Calu3 (cell line): Measurements from ENCODE around the gene UBE2M. TPM values are rescaled to one million over a fixed set of nuclear protein-coding genes. Genes with fewer than 3 reads are reported as not detected.

ENCODE experiments used
- BruUV-seq: library from RNA; stranded (reverse); fragments of 400-500 nt; replicated peaks from 2 replicates; lab custom pipeline; 2021; lab: Mats Ljungman, UMichigan
- CTCF ChIA-PET: fragments of 300-600 bp; sonication (Branson Sonifier 250); formaldehyde crosslinking; loops from one replicate; lab custom pipeline; 2022; ENCODE audit warnings: antibody characterized with exemption; lab: Charles Lee
- DNase-seq: peaks from one replicate; pipeline ENCODE4 v3.0.0; 2022
- H3K27ac Mint-ChIP-seq: one replicate; pipeline ENCODE4 v1.8.0; 2022; ENCODE audit warnings: mixed read lengths; ENCODE audit not compliant: unreplicated experiment
- H3K27me3 Mint-ChIP-seq: one replicate; pipeline ENCODE4 v1.8.0; 2022; ENCODE audit warnings: mixed read lengths; ENCODE audit not compliant: unreplicated experiment
- H3K36me3 Mint-ChIP-seq: one replicate; pipeline ENCODE4 v1.8.0; 2022; ENCODE audit warnings: mild to moderate bottlenecking, moderate library complexity, mixed read lengths; ENCODE audit not compliant: insufficient read depth, unreplicated experiment
- H3K4me1 Mint-ChIP-seq: one replicate; pipeline ENCODE4 v1.8.0; 2022; ENCODE audit warnings: mild to moderate bottlenecking, low read depth, mixed read lengths; ENCODE audit not compliant: unreplicated experiment
- H3K4me3 Mint-ChIP-seq: one replicate; pipeline ENCODE4 v1.8.0; 2022; ENCODE audit warnings: mild to moderate bottlenecking, low read depth, moderate library complexity, mixed read lengths; ENCODE audit not compliant: unreplicated experiment
- H3K9me3 Mint-ChIP-seq: one replicate; pipeline ENCODE4 v1.8.0; 2022; ENCODE audit warnings: low read depth, mixed read lengths; ENCODE audit not compliant: unreplicated experiment
- CTCF ChIP-seq: fragments of 200-600 bp; IDR thresholded peaks from one replicate; pipeline ENCODE4 v1.8.0; 2022; ENCODE audit warnings: antibody characterized with exemption; ENCODE audit not compliant: unreplicated experiment
- intact Hi-C: fragments of 100-400 bp; cut with micrococcal nuclease; formaldehyde crosslinking; loops from one replicate; pipeline ENCODE4 v1.10.0; 2022; ENCODE audit not compliant: unreplicated experiment
- total RNA-seq: library from RNA; stranded (reverse); gene quantifications from 2 replicates; pipeline ENCODE4 v1.2.3, GENCODE V29; 2022

UBE2M gene
- total RNA-seq, 1 experiment from 2014 or later = 131 TPM

- intact Hi-C loops = no loop called here
- no peak overlapping the region for H3K4me3 Mint-ChIP-seq
- peaks cover 27% of the 10 kb centered on the region for H3K4me1 Mint-ChIP-seq
- no peaks in the 10 kb centered on the region for H3K27me3 Mint-ChIP-seq
- H3K9me3 Mint-ChIP-seq = no peaks in the 10 kb centered on the region
- BruUV-seq = no TSS peak
- CTCF ChIA-PET = no interaction called here
- H3K36me3 Mint-ChIP-seq = peaks cover 53% of the 10 kb centered on the region
- TF ChIP-seq CTCF = no peak
- DNase-seq = no peak
- H3K27ac Mint-ChIP-seq = peak overlapping the region; percentile 98
Observed at GRCh38 chr19:58571575-58571947, 13.2 kb upstream of the UBE2M start.

- intact Hi-C loops = no loop called here
- Mint-ChIP-seq H3K4me3 (no peak overlapping the region), H3K9me3 (no peaks in the 10 kb centered on the region), H3K27ac (no peak overlapping the region), H3K27me3 (no peaks in the 10 kb centered on the region), H3K36me3 (peaks cover 53% of the 10 kb centered on the region), H3K4me1 (peaks cover 25% of the 10 kb centered on the region)
- no peak for TF ChIP-seq CTCF
- CTCF ChIA-PET = no interaction called here
- no peak for DNase-seq
- BruUV-seq = no TSS peak
Observed at GRCh38 chr19:58570770-58571574, 12.6 kb upstream of the UBE2M start.

GRCh38 chr19:58569943-58570670, 11.7 kb upstream of the UBE2M start:
- no peak for TF ChIP-seq CTCF
- peaks cover 51% of the 10 kb centered on the region for H3K36me3 Mint-ChIP-seq
- no peak overlapping the region for H3K27ac Mint-ChIP-seq
- no peak overlapping the region for H3K4me3 Mint-ChIP-seq
- no peaks in the 10 kb centered on the region for H3K9me3 Mint-ChIP-seq
- H3K27me3 Mint-ChIP-seq = no peaks in the 10 kb centered on the region
- no TSS peak for BruUV-seq
- H3K4me1 Mint-ChIP-seq = peaks cover 22% of the 10 kb centered on the region
- DNase-seq = no peak
- intact Hi-C loops = no loop called here
- CTCF ChIA-PET = no interaction called here

- DNase-seq = no peak
- Mint-ChIP-seq H3K4me3 (no peak overlapping the region), H3K36me3 (peaks cover 47% of the 10 kb centered on the region), H3K4me1 (peaks cover 22% of the 10 kb centered on the region), H3K27ac (no peak overlapping the region), H3K9me3 (no peaks in the 10 kb centered on the region), H3K27me3 (peaks cover 3% of the 10 kb centered on the region)
- CTCF ChIA-PET = no interaction called here
- intact Hi-C loops = no loop called here
- no peak for TF ChIP-seq CTCF
- BruUV-seq = no TSS peak
Observed at GRCh38 chr19:58569191-58569942, 11.0 kb upstream of the UBE2M start.
